Panc1 (cell line): ENCODE data around the gene BAHCC1. TPM values are rescaled to one million over a fixed set of nuclear protein-coding genes. Genes with fewer than 3 reads are reported as not detected.
A peak's percentile ranks its signal among the peaks of the same experiment; 100 is the strongest.

Source experiments
- ATAC-seq: fragments of 200-7000 bp; cut with Tn5 transposase; 2 replicates; pipeline ENCODE4 v1.9.1; 2020; ENCODE audit warnings: mild to moderate bottlenecking, moderate library complexity
- BruUV-seq: library from RNA; stranded (reverse); fragments of 400-500 nt; replicated peaks from 2 replicates; lab custom pipeline; 2021; lab: Mats Ljungman, UMichigan
- CTCF ChIA-PET: fragments of 300-600 bp; sonication (Branson Sonifier 250); formaldehyde crosslinking; loops from one replicate; lab custom pipeline; 2022; ENCODE audit warnings: antibody characterized with exemption; lab: Charles Lee
- POLR2A ChIA-PET: fragments of 300-600 bp; sonication (Branson Sonifier 250); formaldehyde crosslinking; loops from one replicate; lab custom pipeline; 2022; ENCODE audit warnings: antibody characterized with exemption; lab: Charles Lee
- DNase-seq: peaks from one replicate; pipeline ENCODE4 v3.0.0-alpha.2; 2010; ENCODE audit warnings: low read depth, low spot score
- H3K27ac ChIP-seq: 2 replicates; pipeline ENCODE4 v1.5.1; 2011; ENCODE audit warnings: mild to moderate bottlenecking, low read length, inconsistent platforms
- H3K27me3 ChIP-seq: fragments of 200-500 bp; sonication (Bioruptor generic); 2 replicates; pipeline ENCODE4 v1.6.0; 2014; ENCODE audit warnings: low read length, inconsistent platforms; ENCODE audit not compliant: control insufficient read depth, insufficient read depth
- H3K36me3 ChIP-seq: fragments of 200-500 bp; sonication (Bioruptor generic); 2 replicates; pipeline ENCODE4 v1.5.1; 2014; ENCODE audit warnings: inconsistent platforms, mild to moderate bottlenecking, low read length, moderate library complexity; ENCODE audit not compliant: control insufficient read depth, insufficient read depth
- H3K4me1 ChIP-seq: 2 replicates; pipeline ENCODE4 v1.5.1; 2011; ENCODE audit warnings: inconsistent platforms, mild to moderate bottlenecking, low read length, moderate library complexity; ENCODE audit not compliant: control insufficient read depth, insufficient read depth
- H3K4me3 ChIP-seq, 2 experiments: 2 replicates each; pipeline ENCODE4 v1.5.1; 2011 to 2012; ENCODE audit warnings: low read depth in 2 of 2, low read length in 2 of 2, mild to moderate bottlenecking in 2 of 2, inconsistent platforms in 1 of 2, moderate library complexity in 1 of 2
- H3K9me3 ChIP-seq: fragments of 200-500 bp; sonication (Bioruptor generic); 2 replicates; pipeline ENCODE4 v1.5.1; 2014; ENCODE audit warnings: low read depth, mild to moderate bottlenecking, inconsistent platforms, low read length, moderate library complexity; ENCODE audit not compliant: control insufficient read depth, insufficient read depth
- CTCF ChIP-seq: fragments of 450-650 bp; IDR thresholded peaks from 2 replicates; pipeline ENCODE4 v1.5.1; 2017; ENCODE audit warnings: mild to moderate bottlenecking
- POLR2AphosphoS5 ChIP-seq: IDR thresholded peaks from 2 replicates; pipeline ENCODE4 v1.6.1; 2012; ENCODE audit warnings: mild to moderate bottlenecking, low read depth, low read length, moderate library complexity
- REST ChIP-seq, 2 experiments: IDR thresholded peaks; 2 replicates each; pipeline ENCODE4 v1.6.1; 2011 to 2012; ENCODE audit warnings: low read depth in 2 of 2, control low read depth in 1 of 2, low read length in 1 of 2, mild to moderate bottlenecking in 1 of 2, moderate library complexity in 1 of 2; ENCODE audit not compliant: insufficient read depth in 1 of 2
- SIN3A ChIP-seq: IDR thresholded peaks from 2 replicates; pipeline ENCODE4 v1.6.1; 2012; ENCODE audit warnings: low read depth, mild to moderate bottlenecking, low read length, moderate library complexity, borderline replicate concordance; ENCODE audit not compliant: insufficient read depth
- TCF7L2 ChIP-seq: IDR thresholded peaks from 2 replicates; pipeline ENCODE4 v1.6.1; 2011; ENCODE audit warnings: mild to moderate bottlenecking, low read depth, low read length, inconsistent platforms
- in situ Hi-C: cut with HindIII; loops from 2 replicates; pipeline ENCODE4 v1.10.0; 2016; ENCODE audit warnings: low sequenced_read_pairs, low pct_unique_long_range_greater_than_20kb
- intact Hi-C: fragments of 100-400 bp; cut with micrococcal nuclease; formaldehyde crosslinking; loops from one replicate; pipeline ENCODE4 v1.10.0; 2022; ENCODE audit not compliant: unreplicated experiment
- total RNA-seq: library from RNA; stranded (reverse); gene quantifications from one replicate; pipeline ENCODE4 v1.2.1, GENCODE V29; 2021; ENCODE audit not compliant: unreplicated experiment

BAHCC1 gene
- total RNA-seq, 1 experiment from 2014 or later, result 77.4 TPM

DNA sequence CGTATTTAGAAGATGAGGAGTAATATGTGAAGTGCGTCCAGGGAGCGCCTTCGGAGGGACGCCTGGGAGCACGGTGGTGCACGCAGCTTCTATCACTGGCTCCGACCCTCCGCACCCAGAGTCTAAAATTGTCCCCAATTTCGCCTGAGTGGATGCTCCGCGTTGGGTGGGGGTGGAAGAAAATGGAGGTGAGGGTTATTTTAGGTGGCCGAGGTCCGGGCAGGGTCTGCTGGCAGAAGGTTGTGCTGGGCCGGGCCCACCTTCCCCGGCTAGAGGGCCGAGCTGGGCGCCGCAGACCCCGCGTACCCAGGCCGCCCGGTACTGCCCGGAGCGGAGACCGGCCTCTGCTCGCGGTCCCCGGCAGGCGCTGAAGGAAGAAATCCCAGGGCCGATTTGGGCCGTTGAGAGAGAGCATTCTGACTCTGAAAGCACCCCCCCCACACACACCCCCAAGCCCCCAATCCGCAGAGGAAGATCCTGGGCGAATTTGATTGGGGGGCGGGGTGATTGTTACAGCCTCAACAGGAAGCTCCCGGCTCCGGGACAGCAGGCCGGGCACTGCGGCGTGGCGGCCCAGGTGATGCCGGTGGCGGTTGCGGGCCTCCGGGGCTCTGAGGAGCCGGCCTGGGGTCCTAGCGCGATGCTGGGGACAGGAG is 3.0 kb downstream of the BAHCC1 start:
- DNase-seq (no peak), ATAC-seq (peak; percentile 1; the same call in 1 of the 2 replicates)
- TF ChIP-seq POLR2AphosphoS5 (no peak; the same call in 1 of the 2 replicates), SIN3A (peak; percentile 33; the same call in 1 of the 2 replicates)
- H3K9me3 ChIP-seq, result no peaks in the 10 kb centered on the region
- no TSS peak for BruUV-seq
- in situ Hi-C loops, result no loop called here
- ChIA-PET POLR2A (interaction anchor here (0.6 to 0.7 kb wide), 2 partner anchors 152 to 519 kb away, joined by 4 to 10 read pairs; no protein-coding TSS in a partner anchor), CTCF (interaction anchor here (0.6 to 1.0 kb wide), 2 partner anchors 106 to 139 kb away, joined by 4 to 6 read pairs; no protein-coding TSS in a partner anchor)
- no peaks in the 10 kb centered on the region; the same call in 1 of the 2 replicates for H3K36me3 ChIP-seq
- H3K4me3 ChIP-seq, result peak overlapping the region; percentile 78 to 83
- intact Hi-C loops, result no loop called here
- no peaks in the 10 kb centered on the region for H3K27me3 ChIP-seq
- peak overlapping the region; percentile 96 for H3K27ac ChIP-seq
- peaks cover 35% of the 10 kb centered on the region for H3K4me1 ChIP-seq

GRCh38 chr17:81398832-81399411 is 3.7 kb downstream of the BAHCC1 start:
- peak overlapping the region; percentile 96 for H3K27ac ChIP-seq
- intact Hi-C loops (no loop called here), in situ Hi-C loops (no loop called here)
- H3K36me3 ChIP-seq, result no peaks in the 10 kb centered on the region; the same call in 1 of the 2 replicates
- H3K4me1 ChIP-seq, result peaks cover 41% of the 10 kb centered on the region
- ATAC-seq (0 out of 2 replicates have a peak, but pooled peaks have one; percentile 2), DNase-seq (no peak)
- BruUV-seq, result no TSS peak
- H3K4me3 ChIP-seq, result peak overlapping the region; percentile 78 to 83
- ChIA-PET CTCF (interaction anchor here (0.6 kb wide), 1 partner anchor 108 kb away, joined by 4 read pairs; no protein-coding TSS in a partner anchor), POLR2A (interaction anchor here (0.6 to 0.7 kb wide), 5 partner anchors 12 to 518 kb away, joined by 4 to 10 read pairs (median 5); no protein-coding TSS in a partner anchor)
- H3K27me3 ChIP-seq, result no peaks in the 10 kb centered on the region
- TF ChIP-seq CTCF (no peak), SIN3A (0 out of 2 replicates have a peak, but pooled peaks have one; percentile 66)
- no peaks in the 10 kb centered on the region for H3K9me3 ChIP-seq

- no peak for ATAC-seq
- peak overlapping the region; percentile 100 for H3K27ac ChIP-seq
- H3K36me3 ChIP-seq, result no peaks in the 10 kb centered on the region; the same call in 1 of the 2 replicates
- H3K9me3 ChIP-seq, result no peaks in the 10 kb centered on the region
- intact Hi-C loops (loop anchor here (5.0 kb wide), 2 partner anchors 88 to 107 kb away; no protein-coding TSS in a partner anchor), in situ Hi-C loops (no loop called here)
- ChIA-PET CTCF (interaction anchor here (0.6 kb wide), 1 partner anchor 109 kb away, joined by 4 read pairs; no protein-coding TSS in a partner anchor), POLR2A (interaction anchor here (0.6 to 0.7 kb wide), 4 partner anchors 13 to 326 kb away, joined by 4 to 6 read pairs (median 5); no protein-coding TSS in a partner anchor)
- peak overlapping the region; percentile 69 to 83 for H3K4me3 ChIP-seq
- BruUV-seq, result no TSS peak
- no peaks in the 10 kb centered on the region for H3K27me3 ChIP-seq
- TF ChIP-seq TCF7L2 (no peak), SIN3A (no peak), POLR2AphosphoS5 (no peak; the same call in 1 of the 2 replicates), REST (IDR thresholded peaks at IDR 0.05; ENCODE audit: insufficient read depth in 1 of 2, low read depth in 2 of 2, low read length in 1 of 2) (no peak), CTCF (no peak)
- peaks cover 43% of the 10 kb centered on the region for H3K4me1 ChIP-seq
- DNase-seq, result no peak
These were observed 4.4 kb downstream of the BAHCC1 start for GRCh38 chr17:81399481-81400153.
